PC-9 (cell line): ENCODE results near the gene ADRA2B.

Experiments used
- EZH2 ChIP-seq: fragments of 200-600 bp; sonication (generic); IDR thresholded peaks from 2 replicates; pipeline ENCODE4 v1.8.0; 2017; ENCODE audit warnings: antibody characterized with exemption, low read depth
- TF ChIP-seq, protein P1 (sequence below): fragments of 200-600 bp; sonication (generic); conservative IDR thresholded peaks from 2 replicates; pipeline ENCODE4 v1.6.1; 2017; ENCODE audit warnings: mixed run types, antibody characterized with exemption, mild to moderate bottlenecking, moderate library complexity

DNA sequence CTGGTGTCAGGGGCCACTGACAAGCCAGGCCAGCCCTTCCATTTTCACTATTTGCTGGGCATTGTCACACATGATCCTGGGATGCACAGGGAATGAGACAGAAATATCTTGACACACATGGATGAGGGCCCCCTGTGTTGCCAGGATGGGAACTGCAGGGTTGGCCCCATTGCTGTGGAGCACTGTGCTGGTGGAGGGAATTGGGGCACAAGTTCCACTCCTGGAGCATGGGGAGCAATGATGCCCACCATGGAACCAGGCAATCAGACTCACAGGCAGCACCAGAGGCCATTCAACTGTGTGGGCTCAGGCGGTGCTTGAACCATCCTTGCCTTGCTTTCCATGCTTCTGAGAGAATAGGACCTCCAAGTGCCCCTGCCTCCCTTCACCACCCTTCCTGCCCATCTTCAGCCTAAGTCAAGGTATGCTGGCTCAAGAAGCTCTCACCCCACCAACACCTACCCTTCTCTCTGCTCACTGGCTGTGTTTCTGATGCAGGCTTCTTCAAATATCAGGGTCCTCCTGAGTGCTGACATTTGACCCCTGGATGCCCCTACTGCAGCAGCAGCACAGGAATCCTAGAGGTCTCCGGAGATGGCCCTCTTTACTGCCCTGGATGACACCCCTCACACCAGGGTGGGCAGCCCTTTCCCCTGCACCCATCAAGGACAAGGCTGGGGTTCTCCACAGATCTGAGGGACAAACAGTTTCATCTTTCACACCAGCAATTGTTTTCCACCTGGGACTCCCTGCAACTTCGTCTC, 11.0 kb downstream of the ADRA2B start:
- TF ChIP-seq, protein P1, sequence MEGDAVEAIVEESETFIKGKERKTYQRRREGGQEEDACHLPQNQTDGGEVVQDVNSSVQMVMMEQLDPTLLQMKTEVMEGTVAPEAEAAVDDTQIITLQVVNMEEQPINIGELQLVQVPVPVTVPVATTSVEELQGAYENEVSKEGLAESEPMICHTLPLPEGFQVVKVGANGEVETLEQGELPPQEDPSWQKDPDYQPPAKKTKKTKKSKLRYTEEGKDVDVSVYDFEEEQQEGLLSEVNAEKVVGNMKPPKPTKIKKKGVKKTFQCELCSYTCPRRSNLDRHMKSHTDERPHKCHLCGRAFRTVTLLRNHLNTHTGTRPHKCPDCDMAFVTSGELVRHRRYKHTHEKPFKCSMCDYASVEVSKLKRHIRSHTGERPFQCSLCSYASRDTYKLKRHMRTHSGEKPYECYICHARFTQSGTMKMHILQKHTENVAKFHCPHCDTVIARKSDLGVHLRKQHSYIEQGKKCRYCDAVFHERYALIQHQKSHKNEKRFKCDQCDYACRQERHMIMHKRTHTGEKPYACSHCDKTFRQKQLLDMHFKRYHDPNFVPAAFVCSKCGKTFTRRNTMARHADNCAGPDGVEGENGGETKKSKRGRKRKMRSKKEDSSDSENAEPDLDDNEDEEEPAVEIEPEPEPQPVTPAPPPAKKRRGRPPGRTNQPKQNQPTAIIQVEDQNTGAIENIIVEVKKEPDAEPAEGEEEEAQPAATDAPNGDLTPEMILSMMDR, result no peak
- TF ChIP-seq EZH2, result no peak
